Upper lobe of right lung (tissue), 1 donor: Measurements from ENCODE around the gene CNNM4. TPM values are rescaled to one million over a fixed set of nuclear protein-coding genes. Genes with fewer than 3 reads are reported as not detected.

Experiments used
- ATAC-seq: fragments of 200-7000 bp; cut with Tn5 transposase; one replicate; pipeline ENCODE4 v1.9.1; 2020; ENCODE audit warnings: mild to moderate bottlenecking, moderate library complexity
- DNase-seq: peaks from one replicate; pipeline ENCODE4 v3.0.0-alpha.2; 2020
- H3K27ac ChIP-seq: fragments of 200-600 bp; one replicate; pipeline ENCODE4 v1.8.0; 2022
- H3K27me3 ChIP-seq: fragments of 200-600 bp; one replicate; pipeline ENCODE4 v1.8.0; 2022; ENCODE audit warnings: mild to moderate bottlenecking
- H3K36me3 ChIP-seq: fragments of 200-600 bp; one replicate; pipeline ENCODE4 v1.8.0; 2022
- H3K4me1 ChIP-seq: fragments of 200-600 bp; one replicate; pipeline ENCODE4 v1.8.0; 2022
- H3K4me3 ChIP-seq: fragments of 200-600 bp; one replicate; pipeline ENCODE4 v1.8.0; 2022; ENCODE audit warnings: mild to moderate bottlenecking
- H3K9me3 ChIP-seq: fragments of 200-600 bp; one replicate; pipeline ENCODE4 v1.8.0; 2022
- CTCF ChIP-seq: fragments of 200-600 bp; IDR thresholded peaks from one replicate; pipeline ENCODE4 v1.8.0; 2022; ENCODE audit warnings: antibody characterized with exemption
- intact Hi-C: fragments of 100-400 bp; cut with DNase I; formaldehyde crosslinking; loops from one replicate; pipeline ENCODE4 v1.11.0; 2022
- total RNA-seq: library from RNA; stranded (reverse); fragmentation: NEBNext Ultra II Directional; extraction: Animal tissue kit (Norgen Biotek cat#: 25700); gene quantifications from one replicate; pipeline ENCODE4 v1.2.1, GENCODE V29; 2021
- donor health status: DM: no; HTN: yes; CAD: no; lungs with severe emphysema.

Gene CNNM4
- total RNA-seq, 1 donor from 2014 or later, result 15.0 TPM

GRCh38 chr2:96819128-96819875 is 58.6 kb downstream of the CNNM4 start:
- Histone ChIP-seq H3K9me3 (no peaks in the 10 kb centered on the region), H3K36me3 (no peaks in the 10 kb centered on the region), H3K27me3 (no peaks in the 10 kb centered on the region), H3K4me3 (peak overlapping the region; percentile 16), H3K27ac (no peak overlapping the region), H3K4me1 (peaks cover 48% of the 10 kb centered on the region)
- no peak for TF ChIP-seq CTCF
- DNase-seq (peak; percentile 75), ATAC-seq (peak; percentile 44)
- intact Hi-C loops, result no loop called here

GRCh38 chr2:96819876-96820511 is 59.3 kb downstream of the CNNM4 start:
- TF ChIP-seq CTCF, result no peak
- no peaks in the 10 kb centered on the region for H3K9me3 ChIP-seq
- H3K36me3 ChIP-seq, result peaks cover 4% of the 10 kb centered on the region
- H3K27me3 ChIP-seq, result no peaks in the 10 kb centered on the region
- no peak overlapping the region for H3K27ac ChIP-seq
- ATAC-seq (no peak), DNase-seq (no peak)
- H3K4me1 ChIP-seq, result peaks cover 46% of the 10 kb centered on the region
- H3K4me3 ChIP-seq, result no peak overlapping the region
- intact Hi-C loops, result no loop called here

- no peak for ATAC-seq
- intact Hi-C loops, result no loop called here
- Histone ChIP-seq H3K27ac (no peak overlapping the region), H3K36me3 (peaks cover 15% of the 10 kb centered on the region), H3K9me3 (no peaks in the 10 kb centered on the region), H3K4me1 (peaks cover 41% of the 10 kb centered on the region), H3K27me3 (no peaks in the 10 kb centered on the region), H3K4me3 (no peak overlapping the region)
- DNase-seq, result no peak
- no peak for TF ChIP-seq CTCF
These were observed 60.5 kb downstream of the CNNM4 start for GRCh38 chr2:96821113-96821675.

DNA sequence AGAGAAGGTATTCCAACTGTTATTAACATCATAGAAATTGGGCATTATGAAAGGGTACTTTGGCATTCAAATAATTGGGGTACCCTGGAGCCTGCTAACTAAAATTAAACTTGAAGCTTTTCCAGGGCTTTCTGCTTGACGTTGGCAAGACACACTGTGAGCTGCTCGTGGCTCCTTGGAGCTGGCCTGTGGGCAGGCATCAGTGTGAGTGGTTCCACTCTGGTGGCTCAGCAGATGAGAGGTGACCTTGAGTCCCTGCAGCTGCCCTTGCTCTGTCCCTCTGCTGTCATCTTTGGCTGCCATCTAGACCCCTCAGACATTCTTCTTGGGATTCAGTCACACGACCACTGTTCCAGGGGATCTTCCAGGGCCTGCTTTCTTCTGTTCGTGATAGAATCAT is 62.1 kb downstream of the CNNM4 start:
- DNase-seq (no peak), ATAC-seq (no peak)
- H3K4me1 ChIP-seq, result peaks cover 34% of the 10 kb centered on the region
- H3K9me3 ChIP-seq, result no peaks in the 10 kb centered on the region
- no peak for TF ChIP-seq CTCF
- H3K36me3 ChIP-seq, result peaks cover 31% of the 10 kb centered on the region
- intact Hi-C loops, result no loop called here
- no peak overlapping the region for H3K27ac ChIP-seq
- H3K27me3 ChIP-seq, result no peaks in the 10 kb centered on the region
- H3K4me3 ChIP-seq, result no peak overlapping the region

DNA sequence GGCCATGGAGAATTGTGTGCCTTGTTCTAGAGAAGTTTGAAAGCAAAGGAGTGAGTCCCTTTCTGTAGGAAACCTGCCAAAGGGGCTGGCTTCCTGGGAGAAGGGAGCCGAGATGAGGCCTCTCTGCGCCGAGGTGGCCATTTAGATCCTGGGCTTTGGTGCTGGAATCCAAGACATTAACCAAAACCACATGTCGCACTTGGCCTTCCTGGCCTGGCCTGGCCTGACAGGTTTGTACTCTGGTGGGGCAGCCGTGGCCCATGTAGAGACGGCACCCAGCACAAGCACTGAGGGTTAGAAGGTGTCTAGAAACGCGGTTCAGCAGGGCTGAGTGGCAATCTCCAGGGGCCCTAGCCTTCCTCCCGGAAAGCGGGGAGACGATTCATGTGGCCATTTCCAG is 62.5 kb downstream of the CNNM4 start:
- Histone ChIP-seq H3K27ac (no peak overlapping the region), H3K36me3 (peaks cover 35% of the 10 kb centered on the region), H3K4me3 (no peak overlapping the region), H3K27me3 (no peaks in the 10 kb centered on the region), H3K4me1 (peaks cover 29% of the 10 kb centered on the region), H3K9me3 (no peaks in the 10 kb centered on the region)
- TF ChIP-seq CTCF, result no peak
- ATAC-seq, result no peak
- DNase-seq, result no peak
- intact Hi-C loops, result no loop called here
